Coronary artery (tissue), 2 donors: ENCODE measurements around the gene ZCCHC3.

Source experiments
- DNase-seq: peaks from one replicate; pipeline ENCODE4 v3.0.0-alpha.2; 2017; ENCODE audit warnings: low spot score
- H3K27ac ChIP-seq, 2 donors: fragments of 200-600 bp; sonication (generic); one replicate each; pipeline ENCODE4 v1.5.1; 2016 to 2019
- H3K4me3 ChIP-seq: fragments of 200-600 bp; sonication (generic); 2 replicates; pipeline ENCODE4 v1.5.1; 2016; ENCODE audit warnings: mild to moderate bottlenecking, moderate library complexity
- CTCF ChIP-seq: fragments of 200-600 bp; sonication (generic); IDR thresholded peaks from one replicate; pipeline ENCODE4 v1.5.1; 2019; ENCODE audit warnings: antibody characterized with exemption

ZCCHC3 gene

GRCh38 chr20:341682-342081 is 44.3 kb downstream of the ZCCHC3 start:
- no peak for TF ChIP-seq CTCF
- no peak for DNase-seq
- Histone ChIP-seq H3K27ac (no peak overlapping the region), H3K4me3 (no peak overlapping the region)

- TF ChIP-seq CTCF: no peak
- Histone ChIP-seq H3K27ac (no peak overlapping the region), H3K4me3 (no peak overlapping the region)
- no peak for DNase-seq
These were observed 45.7 kb downstream of the ZCCHC3 start for GRCh38 chr20:343107-343506.

DNA sequence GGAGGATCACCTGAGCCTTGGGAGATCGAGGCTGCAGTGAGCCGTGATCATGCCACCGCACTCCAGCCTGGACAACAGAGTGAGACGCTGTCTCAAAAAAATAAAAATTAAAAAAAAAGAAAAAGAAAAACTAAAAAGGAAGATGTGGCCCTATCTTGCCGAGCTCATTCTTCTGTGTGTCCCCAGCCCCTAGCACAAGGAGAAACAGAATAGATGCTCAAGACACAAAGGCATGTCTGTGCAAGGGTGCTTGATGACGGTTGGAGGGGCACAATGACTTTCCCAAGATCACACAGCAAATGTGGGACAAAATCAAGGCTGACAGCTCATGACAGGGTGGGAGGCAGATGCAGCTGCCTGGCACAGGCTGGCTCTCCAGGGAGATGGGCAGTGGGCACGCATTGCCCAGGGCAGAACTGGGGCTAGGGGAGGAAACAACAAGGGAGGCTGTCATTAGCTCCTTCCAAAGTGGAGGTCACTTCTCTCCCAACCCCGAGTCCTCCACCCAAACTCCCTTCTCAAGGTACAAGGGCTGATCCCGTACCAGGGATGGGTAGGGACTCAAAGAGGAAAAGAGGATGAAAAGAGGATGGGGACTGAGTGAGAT is 48.8 kb downstream of the ZCCHC3 start:
- no peak for DNase-seq
- Histone ChIP-seq H3K27ac (peak overlapping the region; percentile 74 to 96), H3K4me3 (peak overlapping the region; percentile 86)
- TF ChIP-seq CTCF: no peak

DNA sequence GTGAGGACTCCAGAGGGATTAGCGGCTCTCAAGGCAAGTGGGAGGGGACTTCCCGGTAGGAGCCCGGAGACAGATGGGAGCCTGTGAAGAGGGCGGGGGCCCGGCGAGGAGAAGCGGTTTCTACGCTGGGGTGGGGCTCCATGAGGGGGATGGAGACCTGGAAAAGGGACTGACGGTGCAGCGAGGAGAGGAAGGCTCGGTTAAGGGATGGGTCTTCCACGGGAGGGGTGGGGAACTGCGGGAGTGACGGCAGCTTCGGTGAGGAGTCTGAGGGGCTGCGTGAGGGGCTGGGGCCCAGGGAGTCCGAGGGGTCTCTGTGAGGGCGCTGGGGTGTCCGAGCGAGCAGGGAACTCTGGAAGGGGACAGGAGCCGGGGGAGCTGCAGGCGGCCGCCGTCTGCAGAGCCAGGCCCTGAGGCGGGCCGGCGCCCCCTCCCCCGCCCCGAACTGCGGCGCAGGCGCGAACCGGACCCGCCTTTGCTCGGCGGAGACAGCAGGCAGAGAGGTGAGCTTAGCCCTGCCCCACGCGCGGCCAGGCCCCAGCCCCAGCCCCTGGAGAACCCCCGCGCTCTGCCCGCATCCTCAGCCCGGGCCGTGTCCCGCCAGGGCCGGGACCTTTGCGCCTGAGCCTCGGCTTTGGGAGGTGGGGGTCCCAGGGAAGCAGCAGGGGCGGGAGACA is 49.4 kb downstream of the ZCCHC3 start, which contains the start of gene NRSN2:
NRSN2 (plus strand) TSS at position 472 of the 677 bp plus-strand sequence. CDS start 2,533 bp downstream, outside the sequence.
- H3K27ac ChIP-seq: peak within 1 kb of the TSS; percentile 74 to 96
- no peak for DNase-seq
- no peak for TF ChIP-seq CTCF

GRCh38 chr20:347317-347639 is 49.9 kb downstream of the ZCCHC3 start:
- DNase-seq: no peak
- TF ChIP-seq CTCF: no peak
- peak overlapping the region; percentile 86 for H3K4me3 ChIP-seq
- H3K27ac ChIP-seq: peak overlapping the region; percentile 74 to 96

More for the DNA sequence above, 49.4 kb downstream of the ZCCHC3 start, which contains the start of gene NRSN2:
- H3K4me3 ChIP-seq: peak within 1 kb of the TSS; percentile 86

DNA sequence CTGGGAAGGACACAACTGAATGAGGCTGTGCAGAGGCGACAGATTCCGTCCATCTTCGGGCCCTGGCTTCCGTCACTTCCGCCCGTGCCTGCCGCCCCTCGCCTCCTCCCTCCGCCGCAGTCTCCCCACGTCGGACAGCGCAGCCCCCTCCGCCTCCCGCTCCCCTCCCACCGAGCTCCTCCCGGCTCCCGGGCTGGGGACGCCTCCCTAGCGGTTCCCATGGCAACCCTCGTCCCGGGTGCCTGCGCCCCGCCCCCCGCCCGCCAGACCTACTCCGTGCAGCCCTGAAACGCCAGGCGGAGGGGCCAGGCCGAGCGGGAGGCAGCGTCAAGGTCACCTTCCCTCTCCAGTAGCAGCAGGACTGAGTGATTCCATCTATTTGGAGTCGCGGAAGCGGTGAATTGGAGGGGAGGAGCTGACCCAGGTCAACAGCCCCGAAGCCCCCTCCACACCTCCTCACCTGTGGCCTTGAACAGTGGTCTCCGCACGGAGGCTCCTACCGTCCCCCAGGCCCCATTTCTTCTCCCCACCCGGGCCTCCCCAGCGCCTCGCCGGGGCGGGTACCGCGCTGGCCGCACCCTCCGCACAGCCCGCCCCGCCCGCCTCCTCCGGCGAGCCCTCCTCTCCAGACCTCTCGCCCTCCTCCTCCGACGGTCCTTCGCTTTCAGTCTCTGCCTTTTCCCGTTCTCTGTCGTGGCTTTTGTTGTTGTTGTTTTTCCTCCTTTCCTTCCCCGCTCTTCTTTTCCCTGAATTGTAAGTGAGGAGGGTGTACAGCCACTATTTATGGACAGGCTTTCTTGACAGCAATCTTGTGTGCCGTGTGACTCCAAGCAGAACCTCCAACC is 50.5 kb downstream of the ZCCHC3 start:
- DNase-seq: peak; percentile 94
- TF ChIP-seq CTCF: no peak
- H3K4me3 ChIP-seq: peak overlapping the region; percentile 86
- peak overlapping the region; percentile 74 to 96 for H3K27ac ChIP-seq
